Measurements from ENCODE around the gene MSLN.
A peak's percentile ranks its signal among the peaks of the same experiment; 100 is the strongest.
"Not testable (repeated sequence)": the region's sequence is repeated elsewhere in the genome, so short reads cannot be mapped to it uniquely, and the experiment has no call there.

The MSLN gene

GRCh38 chr16:741986-742629 lies 18.4 kb upstream of the MSLN start:
- Histone ChIP-seq H3K4me1 (ENCODE audit: low read length) (peaks cover 16% of the 10 kb centered on the region), H3K27ac (ENCODE audit: low read length) (no peak overlapping the region), H3K36me3 (replicated peaks; ENCODE audit: low read depth, low read length) (peaks cover 4% of the 10 kb centered on the region), H3K27me3 (ENCODE audit: low read depth, low read length) (no peaks in the 10 kb centered on the region), H4K20me1 (ENCODE audit: insufficient read depth, low read length) (no peaks in the 10 kb centered on the region), H3K4me3 (ENCODE audit: low read length) (no peak overlapping the region), H3K79me2 (ENCODE audit: low read length) (peaks cover 8% of the 10 kb centered on the region; the same call in 1 of the 2 replicates), H3K4me2 (ENCODE audit: low read length) (no peak overlapping the region), H3K9me3 (ENCODE audit: insufficient read depth, low read length) (no peaks in the 10 kb centered on the region), H3K9ac (ENCODE audit: low read length) (no peak overlapping the region), H2AFZ (ENCODE audit: low read depth, low read length) (no peak overlapping the region)
- TF ChIP-seq EZH2phosphoT487 (IDR thresholded peaks at IDR 0.05; ENCODE audit: low read depth) = no peak
- TF ChIP-seq, protein P1, sequence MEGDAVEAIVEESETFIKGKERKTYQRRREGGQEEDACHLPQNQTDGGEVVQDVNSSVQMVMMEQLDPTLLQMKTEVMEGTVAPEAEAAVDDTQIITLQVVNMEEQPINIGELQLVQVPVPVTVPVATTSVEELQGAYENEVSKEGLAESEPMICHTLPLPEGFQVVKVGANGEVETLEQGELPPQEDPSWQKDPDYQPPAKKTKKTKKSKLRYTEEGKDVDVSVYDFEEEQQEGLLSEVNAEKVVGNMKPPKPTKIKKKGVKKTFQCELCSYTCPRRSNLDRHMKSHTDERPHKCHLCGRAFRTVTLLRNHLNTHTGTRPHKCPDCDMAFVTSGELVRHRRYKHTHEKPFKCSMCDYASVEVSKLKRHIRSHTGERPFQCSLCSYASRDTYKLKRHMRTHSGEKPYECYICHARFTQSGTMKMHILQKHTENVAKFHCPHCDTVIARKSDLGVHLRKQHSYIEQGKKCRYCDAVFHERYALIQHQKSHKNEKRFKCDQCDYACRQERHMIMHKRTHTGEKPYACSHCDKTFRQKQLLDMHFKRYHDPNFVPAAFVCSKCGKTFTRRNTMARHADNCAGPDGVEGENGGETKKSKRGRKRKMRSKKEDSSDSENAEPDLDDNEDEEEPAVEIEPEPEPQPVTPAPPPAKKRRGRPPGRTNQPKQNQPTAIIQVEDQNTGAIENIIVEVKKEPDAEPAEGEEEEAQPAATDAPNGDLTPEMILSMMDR (IDR thresholded peaks at IDR 0.05; ENCODE audit: low read depth, low read length) = no peak

- H3K27ac ChIP-seq (ENCODE audit: low read length); H2AFZ ChIP-seq (ENCODE audit: low read depth, low read length); H3K79me2 ChIP-seq (ENCODE audit: low read length); H3K27me3 ChIP-seq (ENCODE audit: low read depth, low read length); H3K9ac ChIP-seq (ENCODE audit: low read length); H3K4me2 ChIP-seq (ENCODE audit: low read length); H4K20me1 ChIP-seq (ENCODE audit: insufficient read depth, low read length); H3K4me3 ChIP-seq (ENCODE audit: low read length); H3K9me3 ChIP-seq (ENCODE audit: insufficient read depth, low read length); H3K36me3 ChIP-seq (replicated peaks; ENCODE audit: low read depth, low read length): not testable (repeated sequence)
- H3K4me1 ChIP-seq (ENCODE audit: low read length) = peaks cover 11% of the 10 kb centered on the region
Measured at GRCh38 chr16:742894-743293, 17.6 kb upstream of the MSLN start.

GRCh38 chr16:743794-744500 lies 16.6 kb upstream of the MSLN start:
- no peak for TF ChIP-seq EZH2phosphoT487 (IDR thresholded peaks at IDR 0.05; ENCODE audit: low read depth)
- TF ChIP-seq, protein P1 (IDR thresholded peaks at IDR 0.05; ENCODE audit: low read depth, low read length) = no peak
- Histone ChIP-seq H3K36me3 (replicated peaks; ENCODE audit: low read depth, low read length) (no peaks in the 10 kb centered on the region), H3K27ac (ENCODE audit: low read length) (no peak overlapping the region), H3K9me3 (ENCODE audit: insufficient read depth, low read length) (no peaks in the 10 kb centered on the region), H3K27me3 (ENCODE audit: low read depth, low read length) (no peaks in the 10 kb centered on the region), H3K79me2 (ENCODE audit: low read length) (peaks cover 8% of the 10 kb centered on the region; the same call in 1 of the 2 replicates), H4K20me1 (ENCODE audit: insufficient read depth, low read length) (no peaks in the 10 kb centered on the region), H3K4me2 (ENCODE audit: low read length) (no peak overlapping the region), H3K4me3 (ENCODE audit: low read length) (no peak overlapping the region), H2AFZ (ENCODE audit: low read depth, low read length) (no peak overlapping the region), H3K9ac (ENCODE audit: low read length) (no peak overlapping the region), H3K4me1 (ENCODE audit: low read length) (peaks cover 10% of the 10 kb centered on the region)

DNA sequence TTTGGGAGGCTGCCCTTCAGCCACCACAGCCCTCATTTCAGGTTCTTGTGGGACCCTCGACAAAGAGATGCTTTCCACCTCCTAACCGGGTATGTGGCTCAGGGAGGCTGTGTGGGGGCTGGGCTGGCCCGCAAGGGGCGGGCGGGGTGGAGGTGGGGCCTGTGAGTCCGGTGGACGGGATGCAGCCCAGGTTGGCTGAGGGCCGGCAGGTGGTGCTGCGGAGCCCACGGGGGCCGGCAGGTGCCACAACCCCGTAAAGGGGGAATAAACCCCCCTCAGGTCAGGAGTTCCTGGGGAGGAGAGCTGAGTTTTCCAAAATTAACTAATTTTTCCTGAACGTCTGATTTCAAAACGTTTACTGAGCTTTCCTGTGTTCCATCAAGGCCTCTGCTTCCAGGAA lies 14.8 kb upstream of the MSLN start:
- no peaks in the 10 kb centered on the region for H3K36me3 ChIP-seq (replicated peaks; ENCODE audit: low read depth, low read length)
- H3K79me2 ChIP-seq (ENCODE audit: low read length) = no peaks in the 10 kb centered on the region
- no peaks in the 10 kb centered on the region for H3K9me3 ChIP-seq (ENCODE audit: insufficient read depth, low read length)
- no peaks in the 10 kb centered on the region for H4K20me1 ChIP-seq (ENCODE audit: insufficient read depth, low read length)
- H3K4me3 ChIP-seq (ENCODE audit: low read length) = no peak overlapping the region
- no peak for TF ChIP-seq EZH2phosphoT487 (IDR thresholded peaks at IDR 0.05; ENCODE audit: low read depth)
- TF ChIP-seq, protein P1 (IDR thresholded peaks at IDR 0.05; ENCODE audit: low read depth, low read length) = peak; percentile 74
- H3K27me3 ChIP-seq (ENCODE audit: low read depth, low read length) = no peaks in the 10 kb centered on the region
- peaks cover 5% of the 10 kb centered on the region for H3K4me1 ChIP-seq (ENCODE audit: low read length)
- H2AFZ ChIP-seq (ENCODE audit: low read depth, low read length) = no peak overlapping the region
- H3K4me2 ChIP-seq (ENCODE audit: low read length) = peak overlapping the region; percentile 21
- H3K9ac ChIP-seq (ENCODE audit: low read length) = no peak overlapping the region
- no peak overlapping the region for H3K27ac ChIP-seq (ENCODE audit: low read length)

All from OCI-LY3 (cell line).